Activated naive CD8-positive, alpha-beta T cell treated with anti-CD3 and anti-CD28 coated beads, Interleukin-2, amount 50 U/mL, for 24 hours (primary cell): Measurements from ENCODE around the gene RAB8B.
"Not testable (repeated sequence)": the region's sequence is repeated elsewhere in the genome, so short reads cannot be mapped to it uniquely, and the experiment has no call there.

Experiments
- ATAC-seq: fragments of 150-1000 bp; cut with Tn5 transposase; one replicate; pipeline ENCODE4 v1.10.0; 2021
- DNase-seq: peaks from one replicate; pipeline ENCODE4 v3.0.0; 2021
- H3K27ac Mint-ChIP-seq: one replicate; pipeline ENCODE4 v1.8.0; 2021; ENCODE audit warnings: mild to moderate bottlenecking, mixed read lengths
- H3K27me3 Mint-ChIP-seq: one replicate; pipeline ENCODE4 v1.8.0; 2021; ENCODE audit warnings: mixed read lengths
- H3K36me3 Mint-ChIP-seq: one replicate; pipeline ENCODE4 v1.8.0; 2021; ENCODE audit warnings: low read depth, mixed read lengths
- H3K4me1 Mint-ChIP-seq: one replicate; pipeline ENCODE4 v1.8.0; 2021; ENCODE audit warnings: mixed read lengths
- H3K4me3 Mint-ChIP-seq: one replicate; pipeline ENCODE4 v1.8.0; 2021; ENCODE audit warnings: mild to moderate bottlenecking, moderate library complexity, mixed read lengths
- H3K9me3 Mint-ChIP-seq: one replicate; pipeline ENCODE4 v1.8.0; 2021; ENCODE audit warnings: mixed read lengths

Gene RAB8B

GRCh38 chr15:63231706-63232105 is 42.3 kb downstream of the RAB8B start:
- H3K27ac Mint-ChIP-seq: peak overlapping the region; percentile 93
- no peaks in the 10 kb centered on the region for H3K27me3 Mint-ChIP-seq
- ATAC-seq (no peak), DNase-seq (no peak)
- no peaks in the 10 kb centered on the region for H3K9me3 Mint-ChIP-seq
- peaks cover 89% of the 10 kb centered on the region for H3K4me1 Mint-ChIP-seq
- peak overlapping the region; percentile 57 for H3K4me3 Mint-ChIP-seq
- peaks cover 55% of the 10 kb centered on the region for H3K36me3 Mint-ChIP-seq

GRCh38 chr15:63232405-63232804 is 43.0 kb downstream of the RAB8B start:
- H3K27ac Mint-ChIP-seq: peak overlapping the region; percentile 93
- peaks cover 55% of the 10 kb centered on the region for H3K36me3 Mint-ChIP-seq
- H3K27me3 Mint-ChIP-seq: no peaks in the 10 kb centered on the region
- DNase-seq (no peak), ATAC-seq (peak; percentile 55)
- peak overlapping the region; percentile 57 for H3K4me3 Mint-ChIP-seq
- peaks cover 89% of the 10 kb centered on the region for H3K4me1 Mint-ChIP-seq
- no peaks in the 10 kb centered on the region for H3K9me3 Mint-ChIP-seq

GRCh38 chr15:63232943-63233342 is 43.5 kb downstream of the RAB8B start:
- Mint-ChIP-seq H3K9me3 (no peaks in the 10 kb centered on the region), H3K36me3 (peaks cover 55% of the 10 kb centered on the region), H3K4me1 (peaks cover 89% of the 10 kb centered on the region), H3K27ac (peak overlapping the region; percentile 82), H3K27me3 (no peaks in the 10 kb centered on the region), H3K4me3 (peak overlapping the region; percentile 29)
- DNase-seq (no peak), ATAC-seq (no peak)

GRCh38 chr15:63233667-63234423 is 44.4 kb downstream of the RAB8B start:
- peak; percentile 59 for ATAC-seq
- H3K9me3 Mint-ChIP-seq: no peaks in the 10 kb centered on the region
- H3K27ac Mint-ChIP-seq: peak overlapping the region; percentile 82
- no peak for DNase-seq
- peaks cover 88% of the 10 kb centered on the region for H3K4me1 Mint-ChIP-seq
- peak overlapping the region; percentile 29 for H3K4me3 Mint-ChIP-seq
- H3K27me3 Mint-ChIP-seq: no peaks in the 10 kb centered on the region
- H3K36me3 Mint-ChIP-seq: peaks cover 51% of the 10 kb centered on the region

GRCh38 chr15:63234451-63234870 is 45.1 kb downstream of the RAB8B start:
- peaks cover 85% of the 10 kb centered on the region for H3K4me1 Mint-ChIP-seq
- H3K9me3 Mint-ChIP-seq: no peaks in the 10 kb centered on the region

GRCh38 chr15:63236272-63236671 is 46.9 kb downstream of the RAB8B start:
- Mint-ChIP-seq H3K4me3 (no peak overlapping the region), H3K9me3 (no peaks in the 10 kb centered on the region), H3K4me1 (peaks cover 84% of the 10 kb centered on the region), H3K27me3 (no peaks in the 10 kb centered on the region), H3K27ac (no peak overlapping the region), H3K36me3 (peaks cover 54% of the 10 kb centered on the region)
- no peak for ATAC-seq
- no peak for DNase-seq

More at GRCh38 chr15:63234451-63234870, 45.1 kb downstream of the RAB8B start:
- Mint-ChIP-seq H3K27ac (peak overlapping the region; percentile 82), H3K36me3 (peaks cover 49% of the 10 kb centered on the region), H3K4me3 (no peak overlapping the region), H3K27me3 (no peaks in the 10 kb centered on the region)
- DNase-seq (no peak), ATAC-seq (no peak)

- H3K4me3 Mint-ChIP-seq, H3K9me3 Mint-ChIP-seq, H3K27me3 Mint-ChIP-seq, DNase-seq, ATAC-seq: not testable (repeated sequence)
- Mint-ChIP-seq H3K27ac (peak overlapping the region; percentile 12), H3K4me1 (peaks cover 82% of the 10 kb centered on the region), H3K36me3 (peaks cover 59% of the 10 kb centered on the region)
Observed at GRCh38 chr15:63237086-63237485, 47.7 kb downstream of the RAB8B start.

- H3K9me3 Mint-ChIP-seq: no peaks in the 10 kb centered on the region
- ATAC-seq: no peak
- peak overlapping the region; percentile 70 for H3K27ac Mint-ChIP-seq
- H3K27me3 Mint-ChIP-seq: no peaks in the 10 kb centered on the region
- peaks cover 82% of the 10 kb centered on the region for H3K4me1 Mint-ChIP-seq
- H3K36me3 Mint-ChIP-seq: peaks cover 60% of the 10 kb centered on the region
- no peak for DNase-seq
- no peak overlapping the region for H3K4me3 Mint-ChIP-seq
Observed at GRCh38 chr15:63238171-63238570, 48.8 kb downstream of the RAB8B start.

- peaks cover 59% of the 10 kb centered on the region for H3K36me3 Mint-ChIP-seq
- H3K4me3 Mint-ChIP-seq: no peak overlapping the region
- no peaks in the 10 kb centered on the region for H3K9me3 Mint-ChIP-seq
- peaks cover 82% of the 10 kb centered on the region for H3K4me1 Mint-ChIP-seq
- H3K27ac Mint-ChIP-seq: peak overlapping the region; percentile 79
- ATAC-seq: peak; percentile 91
- no peak for DNase-seq
- no peaks in the 10 kb centered on the region for H3K27me3 Mint-ChIP-seq
Observed at GRCh38 chr15:63238796-63239195, 49.4 kb downstream of the RAB8B start.

- Mint-ChIP-seq H3K27ac (peak overlapping the region; percentile 68), H3K27me3 (no peaks in the 10 kb centered on the region), H3K4me3 (no peak overlapping the region), H3K36me3 (peaks cover 61% of the 10 kb centered on the region), H3K9me3 (no peaks in the 10 kb centered on the region), H3K4me1 (peaks cover 82% of the 10 kb centered on the region)
- ATAC-seq (no peak), DNase-seq (no peak)
Observed at GRCh38 chr15:63240109-63240508, 50.7 kb downstream of the RAB8B start.

- no peak overlapping the region for H3K4me3 Mint-ChIP-seq
- H3K9me3 Mint-ChIP-seq: no peaks in the 10 kb centered on the region
- peaks cover 80% of the 10 kb centered on the region for H3K4me1 Mint-ChIP-seq
- no peak overlapping the region for H3K27ac Mint-ChIP-seq
- DNase-seq (no peak), ATAC-seq (no peak)
- no peaks in the 10 kb centered on the region for H3K27me3 Mint-ChIP-seq
- peaks cover 65% of the 10 kb centered on the region for H3K36me3 Mint-ChIP-seq
Observed at GRCh38 chr15:63241316-63241715, 51.9 kb downstream of the RAB8B start.

GRCh38 chr15:63243101-63243500 is 53.7 kb downstream of the RAB8B start:
- ATAC-seq (no peak), DNase-seq (no peak)
- Mint-ChIP-seq H3K9me3 (no peaks in the 10 kb centered on the region), H3K27ac (peak overlapping the region; percentile 91), H3K36me3 (peaks cover 67% of the 10 kb centered on the region), H3K27me3 (no peaks in the 10 kb centered on the region), H3K4me1 (peaks cover 67% of the 10 kb centered on the region), H3K4me3 (no peak overlapping the region)

- Mint-ChIP-seq H3K27me3 (no peaks in the 10 kb centered on the region), H3K4me1 (peaks cover 64% of the 10 kb centered on the region), H3K36me3 (peaks cover 68% of the 10 kb centered on the region), H3K9me3 (no peaks in the 10 kb centered on the region), H3K4me3 (no peak overlapping the region), H3K27ac (peak overlapping the region; percentile 91)
- ATAC-seq (peak; percentile 51), DNase-seq (no peak)
Observed at GRCh38 chr15:63243776-63244175, 54.4 kb downstream of the RAB8B start.

- Mint-ChIP-seq H3K27me3 (no peaks in the 10 kb centered on the region), H3K9me3 (no peaks in the 10 kb centered on the region), H3K4me3 (no peak overlapping the region), H3K36me3 (peaks cover 67% of the 10 kb centered on the region), H3K4me1 (peaks cover 61% of the 10 kb centered on the region), H3K27ac (peak overlapping the region; percentile 91)
- no peak for DNase-seq
- no peak for ATAC-seq
Observed at GRCh38 chr15:63244399-63244798, 55.0 kb downstream of the RAB8B start.

- ATAC-seq (peak; percentile 53), DNase-seq (no peak)
- peaks cover 66% of the 10 kb centered on the region for H3K36me3 Mint-ChIP-seq
- H3K4me3 Mint-ChIP-seq: no peak overlapping the region
- no peaks in the 10 kb centered on the region for H3K9me3 Mint-ChIP-seq
- H3K4me1 Mint-ChIP-seq: peaks cover 58% of the 10 kb centered on the region
- peak overlapping the region; percentile 91 for H3K27ac Mint-ChIP-seq
- no peaks in the 10 kb centered on the region for H3K27me3 Mint-ChIP-seq
Observed at GRCh38 chr15:63244976-63245645, 55.7 kb downstream of the RAB8B start.
